Stimulated activated CD8-positive, alpha-beta memory T cell treated with anti-CD3 and anti-CD28 coated beads, Interleukin-12 subunit alpha, Interleukin-12 subunit beta, amount 100 ng/mL, for 1 hour (primary cell): ENCODE measurements around the gene FGD6.
"Not testable (repeated sequence)": the region's sequence is repeated elsewhere in the genome, so short reads cannot be mapped to it uniquely, and the experiment has no call there.

Source experiments
- DNase-seq: peaks from one replicate; pipeline ENCODE4 v3.0.0-alpha.2; 2020; ENCODE audit warnings: low read depth

Gene FGD6

GRCh38 chr12:95178136-95178535 lies 39.1 kb downstream of the FGD6 start:
- DNase-seq, result no peak

DNA sequence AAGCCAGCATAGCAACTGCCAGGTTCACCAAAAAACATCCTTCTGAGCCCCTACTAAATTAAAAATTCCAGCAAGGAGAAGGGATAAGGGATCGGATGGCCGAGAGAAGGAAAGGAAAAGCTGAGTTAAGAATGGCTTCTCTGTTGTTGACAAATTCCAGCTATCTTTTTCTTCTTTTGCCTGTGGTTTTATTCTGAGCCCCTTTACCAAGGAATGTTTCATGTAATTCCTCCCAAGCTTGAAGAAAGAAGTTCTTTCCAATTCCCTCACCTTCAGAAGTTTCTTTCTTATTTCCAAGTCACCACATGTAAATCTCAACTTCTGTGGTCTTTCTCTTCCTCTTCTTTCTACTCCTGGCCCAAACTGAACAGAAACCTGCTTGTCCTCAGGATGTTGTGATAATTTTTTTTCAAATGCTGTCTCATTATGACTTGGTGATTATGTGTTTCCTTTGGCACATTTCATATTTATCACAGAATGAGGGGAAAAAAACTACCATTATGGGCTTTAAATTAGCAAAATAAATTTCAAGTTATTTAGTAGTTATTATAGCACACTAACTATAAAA lies 40.0 kb downstream of the FGD6 start:
- DNase-seq, result no peak

DNA sequence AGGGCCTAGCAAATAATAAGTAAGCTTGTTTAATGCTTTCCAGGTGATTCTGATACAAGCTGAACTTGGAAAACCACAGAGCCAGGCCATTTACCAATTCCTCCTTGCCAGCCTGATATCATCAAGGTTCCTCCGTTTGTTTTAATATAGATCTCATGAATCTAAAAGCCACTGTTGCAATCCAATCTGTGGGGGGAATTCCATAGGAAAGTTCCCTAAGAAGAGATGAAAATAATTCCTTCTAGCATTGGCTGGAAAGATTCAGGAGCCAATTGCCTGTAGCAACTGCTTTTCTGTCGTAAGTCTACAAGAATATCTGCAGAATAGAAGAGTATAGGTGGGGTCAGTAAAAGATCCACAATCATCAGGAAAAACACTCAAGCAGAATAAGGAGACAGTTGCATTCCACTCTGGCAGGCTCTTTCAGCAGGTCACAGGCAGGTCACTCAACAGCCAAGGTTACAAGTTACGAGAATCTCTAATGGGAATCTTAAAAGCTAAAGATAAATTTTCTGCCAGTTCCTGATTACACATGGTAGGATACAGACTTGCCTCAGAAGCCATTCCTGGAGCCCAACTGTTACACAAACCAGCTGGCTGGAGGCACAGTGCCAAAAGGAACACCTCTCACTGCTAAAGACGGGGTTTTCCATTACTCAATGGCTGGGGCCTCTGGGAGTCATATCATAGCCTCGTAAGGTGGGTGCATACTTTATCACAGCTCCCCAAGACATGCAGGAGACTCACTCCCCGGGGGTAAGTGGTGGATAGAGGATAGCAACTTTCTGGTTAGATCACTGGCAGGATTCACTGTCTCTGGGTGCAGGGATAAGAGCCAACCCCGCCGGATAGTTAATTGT lies 43.6 kb downstream of the FGD6 start:
- DNase-seq, result no peak

DNA sequence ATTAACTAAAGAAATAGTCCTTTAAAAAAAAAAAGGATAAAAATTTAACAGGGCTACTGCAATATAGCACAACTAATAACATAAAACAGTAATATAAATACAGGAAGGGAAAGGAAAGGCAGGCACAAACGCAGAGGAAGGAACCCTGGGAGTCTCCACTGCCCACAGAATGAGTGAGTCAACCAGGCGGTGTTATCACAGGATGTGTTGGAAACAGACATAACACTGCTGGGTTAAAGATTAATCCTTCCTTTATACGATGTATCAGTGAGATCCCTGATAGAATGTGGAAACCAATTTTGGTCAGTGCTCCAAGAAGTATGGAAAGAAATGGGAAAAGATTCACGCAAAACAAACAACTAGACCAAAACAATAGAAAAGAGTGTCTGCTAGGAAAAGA lies 47.9 kb downstream of the FGD6 start:
- DNase-seq, result no peak

GRCh38 chr12:95168746-95169145 lies 48.5 kb downstream of the FGD6 start:
- DNase-seq, result no peak

- no peak for DNase-seq
Observed at GRCh38 chr12:95164656-95165055, 52.6 kb downstream of the FGD6 start.

DNA sequence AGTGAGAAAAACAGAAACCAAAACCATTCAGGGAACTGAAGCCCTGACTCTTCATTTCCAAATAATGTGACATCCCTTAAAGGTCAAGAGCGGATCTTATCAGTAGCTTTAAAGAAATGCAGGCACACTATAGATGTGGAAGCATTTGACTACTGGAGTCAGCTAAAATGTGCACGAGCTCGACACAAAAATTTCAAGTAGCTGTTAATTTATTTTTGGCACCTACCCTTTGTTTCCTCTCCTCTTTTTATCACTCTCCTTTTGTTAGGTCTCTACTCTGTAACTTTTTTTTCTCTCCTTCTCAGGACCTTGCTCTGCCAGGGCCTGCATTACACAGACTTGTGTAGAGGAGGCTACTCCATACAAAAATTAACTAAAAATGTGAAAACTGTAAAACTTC lies 58.3 kb downstream of the FGD6 start:
- DNase-seq, result no peak

DNA sequence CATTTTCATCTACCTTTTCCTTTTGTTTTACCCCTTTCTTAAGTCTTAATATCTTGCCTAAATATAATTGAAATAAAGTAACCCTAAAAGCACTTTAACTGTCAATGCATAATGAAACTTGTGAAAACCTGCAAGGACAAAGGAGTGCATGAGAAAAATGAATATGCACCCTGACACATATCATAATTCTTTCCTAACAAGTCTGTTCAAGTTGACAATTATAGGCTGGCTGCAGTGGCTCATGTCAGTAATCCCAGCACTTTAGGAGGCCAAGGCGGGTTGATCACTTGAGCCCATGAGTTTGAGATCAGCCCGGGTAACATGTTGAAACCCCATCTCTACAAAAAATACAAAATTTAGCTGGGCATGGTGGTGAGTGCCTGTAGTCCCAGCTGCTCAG lies 65.4 kb downstream of the FGD6 start:
- DNase-seq, result no peak

- no peak for DNase-seq
Observed at GRCh38 chr12:95151406-95151805, 65.9 kb downstream of the FGD6 start.

GRCh38 chr12:95150501-95150900 lies 66.8 kb downstream of the FGD6 start:
- no peak for DNase-seq

GRCh38 chr12:95147866-95148265 lies 69.4 kb downstream of the FGD6 start:
- DNase-seq, result no peak

DNA sequence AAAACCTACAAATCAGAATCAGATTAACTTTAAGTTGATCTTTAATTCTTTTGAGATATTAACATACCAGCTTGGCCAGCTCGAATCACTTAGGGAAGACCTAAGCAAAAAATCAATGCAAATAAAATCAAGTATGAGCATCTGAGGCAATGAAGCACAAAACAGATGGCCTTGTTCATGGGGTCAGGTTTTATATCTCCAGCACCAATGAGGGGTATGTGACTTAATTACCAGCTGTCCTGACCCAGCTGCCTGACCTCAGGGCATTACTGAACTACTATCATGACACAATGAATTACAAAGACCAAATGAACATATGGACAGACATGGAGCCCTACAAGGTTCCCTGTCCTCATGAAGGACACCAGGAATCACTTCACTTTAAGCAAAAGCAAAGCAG lies 70.5 kb downstream of the FGD6 start:
- no peak for DNase-seq

GRCh38 chr12:95143621-95144205 lies 73.6 kb downstream of the FGD6 start:
- no peak for DNase-seq

DNA sequence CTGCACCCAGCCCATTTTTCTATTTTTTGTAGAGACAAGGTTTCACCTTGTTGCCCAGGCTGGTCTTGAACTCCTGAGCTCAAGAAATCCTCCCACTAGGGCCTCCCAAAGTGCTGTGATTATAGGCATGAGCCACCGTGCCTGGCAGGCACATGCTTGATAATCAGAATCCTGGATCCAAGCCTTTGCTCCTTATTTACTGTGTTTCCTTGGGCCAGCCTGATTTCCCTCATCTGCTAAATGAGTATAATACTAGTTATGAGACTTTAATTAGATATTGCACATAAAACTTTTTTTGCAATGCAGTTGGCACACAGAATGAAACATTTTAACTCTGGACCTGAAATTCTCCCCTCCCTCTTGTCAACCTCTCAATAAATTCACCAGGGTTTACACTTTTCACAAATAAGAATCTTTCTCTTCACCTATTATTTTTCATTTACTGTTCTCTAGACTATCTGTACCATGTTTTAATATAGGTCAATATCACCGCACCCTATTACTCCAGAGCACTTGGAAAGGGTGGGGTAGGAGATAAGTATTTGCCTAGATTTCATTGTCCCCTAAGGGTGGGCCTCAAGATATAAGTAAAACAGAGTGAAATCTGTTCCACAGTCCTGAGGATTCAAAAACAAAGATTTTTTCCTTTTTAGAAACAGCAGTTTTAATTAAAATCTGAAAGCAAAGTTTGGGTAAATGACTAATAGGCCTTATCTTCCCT lies 74.7 kb downstream of the FGD6 start:
- DNase-seq, result no peak

- no peak for DNase-seq
Observed at GRCh38 chr12:95141310-95141709, 76.0 kb downstream of the FGD6 start.

DNA sequence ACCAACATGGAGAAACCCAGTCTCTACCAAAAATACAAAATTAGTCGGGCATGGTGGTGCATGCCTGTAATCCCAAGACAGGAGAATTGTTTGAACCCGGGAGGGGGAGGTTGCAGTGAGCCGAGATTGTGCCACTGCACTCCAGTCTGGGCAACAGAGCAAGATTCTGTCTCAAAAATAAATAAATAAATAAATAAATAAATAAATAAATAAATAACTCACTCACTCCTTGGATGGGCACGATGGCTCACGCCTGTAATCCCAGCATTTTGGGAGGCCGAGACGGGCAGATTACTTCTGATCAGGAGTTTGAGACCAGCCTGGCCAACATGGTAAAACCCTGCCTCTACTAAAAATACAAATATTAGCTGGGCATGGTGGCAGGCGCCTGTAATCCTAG lies 79.2 kb downstream of the FGD6 start:
- not testable (repeated sequence) for DNase-seq

DNA sequence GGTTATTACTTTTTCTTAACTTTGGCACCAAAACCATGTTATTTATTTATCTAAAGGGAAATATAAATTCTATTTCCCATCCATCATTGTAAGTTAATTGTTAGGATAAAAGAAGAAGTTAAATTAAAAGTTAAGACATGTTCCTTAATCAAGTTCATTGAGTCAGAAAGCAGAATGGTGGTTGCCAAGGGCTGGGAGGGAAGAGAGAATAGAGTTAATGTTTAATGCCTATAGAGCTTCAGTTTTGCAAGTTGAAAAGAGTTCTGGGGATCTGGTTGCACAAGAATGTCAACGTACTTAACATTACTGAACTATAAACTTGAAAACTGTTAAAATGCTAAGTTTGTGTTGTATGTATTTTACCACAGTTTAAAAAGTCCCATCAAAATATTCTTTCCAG lies 80.7 kb downstream of the FGD6 start:
- DNase-seq, result no peak

DNA sequence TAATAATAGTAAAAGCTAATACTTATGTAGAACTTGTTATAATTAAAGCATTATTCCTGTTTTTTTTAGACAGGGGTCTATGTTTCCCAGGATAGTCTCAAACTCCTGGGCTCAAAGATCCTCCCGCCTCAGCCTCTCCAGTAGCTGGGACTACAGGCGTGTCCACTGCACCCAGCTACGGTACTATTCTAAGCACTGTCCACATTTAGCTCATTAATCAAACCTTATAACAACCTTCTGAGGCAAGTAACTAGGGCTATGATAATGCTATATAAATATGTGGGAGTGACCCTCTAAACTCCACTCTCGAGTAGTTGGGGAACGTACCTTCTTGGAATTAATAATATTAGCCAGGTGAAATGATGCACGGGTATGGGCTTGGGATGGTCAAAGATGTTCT lies 83.2 kb downstream of the FGD6 start:
- DNase-seq, result no peak

- no peak for DNase-seq
Observed at GRCh38 chr12:95131589-95132340, 85.5 kb downstream of the FGD6 start.

GRCh38 chr12:95130096-95130495 lies 87.2 kb downstream of the FGD6 start:
- no peak for DNase-seq

DNA sequence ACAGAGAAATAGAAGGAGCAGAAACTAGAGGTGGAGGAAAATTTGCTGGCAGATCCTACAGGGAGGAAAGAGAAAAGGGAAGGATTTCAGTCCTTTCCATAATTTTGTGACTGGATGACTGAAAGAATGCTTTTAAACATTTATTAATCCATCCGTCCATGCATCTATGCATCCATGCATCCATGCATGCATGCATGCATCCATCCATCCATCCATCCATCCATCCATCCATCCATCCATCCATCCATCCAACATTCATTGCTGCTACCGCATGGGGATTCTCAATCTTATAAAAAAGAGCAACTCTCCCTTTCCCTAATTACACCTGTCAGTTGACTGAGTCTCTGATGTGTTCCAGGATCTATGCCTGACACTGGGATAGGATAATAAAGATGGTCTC lies 88.2 kb downstream of the FGD6 start:
- DNase-seq, result no peak

GRCh38 chr12:95126736-95127135 lies 90.5 kb downstream of the FGD6 start:
- no peak for DNase-seq
